ENCODE results near the gene MUC5AC.

Gene MUC5AC

DNA sequence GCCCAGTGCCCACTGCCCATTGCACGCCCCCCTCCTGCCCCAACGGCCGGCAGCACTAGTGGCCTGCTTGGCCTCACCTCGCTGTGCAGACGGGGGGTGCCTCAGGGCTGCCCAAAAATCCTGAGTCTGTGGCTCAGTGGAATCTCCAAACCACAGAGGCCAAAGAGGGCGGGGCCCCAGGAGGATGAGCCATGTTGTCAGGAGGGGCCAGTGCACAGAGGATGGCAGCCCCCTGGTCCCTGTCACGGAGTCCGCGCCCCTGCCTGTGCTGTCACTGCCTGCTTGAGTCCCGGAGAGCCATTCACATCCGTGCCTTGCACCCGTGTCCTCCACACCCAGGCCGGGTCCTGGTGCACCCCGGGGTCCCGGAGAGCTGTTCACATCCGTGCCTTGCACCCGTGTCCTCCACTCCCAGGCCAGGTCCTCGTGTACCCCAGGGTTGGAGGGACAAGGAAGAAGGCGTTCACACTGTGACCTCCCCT, 36.4 kb upstream of the MUC5AC start:
- DNase-seq (ENCODE audit: low read depth), result no peak

DNA sequence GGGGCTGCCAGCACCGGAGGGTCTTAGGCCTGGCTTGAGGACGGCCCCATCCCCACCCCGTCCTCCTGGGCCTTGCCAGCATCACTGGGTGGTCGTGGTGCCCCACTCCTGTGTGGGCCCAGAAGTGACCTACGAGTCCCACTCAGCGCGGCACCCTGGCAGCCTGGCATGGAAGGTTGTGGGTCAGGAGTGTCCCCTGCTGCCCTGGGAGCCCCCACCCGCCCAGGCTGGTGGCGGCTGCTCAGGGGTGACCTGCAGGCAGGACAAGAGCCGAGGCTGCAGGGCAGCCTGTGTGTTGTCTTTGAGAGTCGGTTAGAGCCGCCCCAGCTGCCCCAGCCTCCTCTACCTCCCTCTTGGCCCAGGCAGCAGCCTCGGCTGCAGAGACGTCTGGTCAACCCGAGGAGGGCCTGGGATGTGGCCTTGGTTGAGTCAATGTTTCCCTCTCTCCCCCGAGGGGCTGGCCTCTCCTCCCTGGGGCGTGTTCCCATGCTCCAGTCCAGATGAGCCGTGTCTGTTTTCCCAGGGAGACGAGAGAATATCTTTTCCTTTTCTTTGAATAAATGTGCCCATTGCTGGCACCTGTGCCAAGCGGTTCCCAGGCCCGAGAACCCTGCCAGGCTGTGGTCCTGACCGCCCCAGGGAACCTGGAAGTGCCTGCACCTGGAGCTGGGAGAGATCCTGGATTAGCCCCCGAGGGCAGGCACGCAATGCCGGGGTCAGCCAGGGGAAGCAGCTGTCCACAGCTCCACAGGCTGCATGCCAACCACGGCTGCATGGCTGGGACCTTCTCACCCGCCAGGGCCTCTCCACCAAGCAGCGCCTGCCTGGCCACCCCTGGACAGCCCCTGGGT, 35.7 kb upstream of the MUC5AC start:
- DNase-seq (ENCODE audit: low read depth), result no peak

DNA sequence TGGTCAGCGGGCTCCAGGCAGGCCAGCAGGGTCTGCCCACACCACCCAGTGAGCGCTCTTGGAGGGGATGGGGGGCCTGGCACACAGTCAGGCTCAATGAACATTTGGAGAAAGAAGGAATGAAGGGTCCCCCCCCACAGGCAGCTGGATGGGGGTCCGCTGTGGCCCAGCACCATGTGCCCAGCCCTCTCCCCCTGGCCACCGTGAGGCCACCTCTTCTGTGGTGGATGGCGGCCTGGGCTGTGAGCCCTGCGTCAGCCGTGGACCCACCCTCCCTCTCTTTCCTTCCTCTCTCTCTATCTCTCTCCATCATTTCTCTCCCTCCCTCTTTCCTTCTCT, 35.1 kb upstream of the MUC5AC start:
- DNase-seq (ENCODE audit: low read depth), result no peak

DNA sequence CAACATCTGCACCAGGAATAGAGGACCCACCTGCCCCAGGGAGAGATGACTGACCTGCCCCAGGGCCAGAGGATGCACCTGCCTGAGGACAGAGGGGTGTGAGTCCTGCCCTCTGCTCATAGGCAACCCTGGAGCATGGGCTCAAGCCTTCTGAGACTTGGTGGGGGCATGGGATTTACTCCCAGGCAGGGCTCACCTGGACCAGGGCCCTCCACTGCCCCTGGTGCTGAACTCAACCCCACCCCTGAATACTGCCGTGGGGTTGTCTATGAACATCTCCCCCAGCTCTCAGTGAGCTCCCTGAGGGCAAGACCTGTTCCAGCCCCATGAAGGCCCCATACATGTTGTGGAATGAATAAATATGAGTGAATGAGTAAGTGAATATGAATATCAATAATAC, 33.8 kb upstream of the MUC5AC start:
- DNase-seq (ENCODE audit: low read depth), result no peak

GRCh38 chr11:1125803-1126202, 31.9 kb upstream of the MUC5AC start:
- DNase-seq (ENCODE audit: low read depth), result no peak

DNA sequence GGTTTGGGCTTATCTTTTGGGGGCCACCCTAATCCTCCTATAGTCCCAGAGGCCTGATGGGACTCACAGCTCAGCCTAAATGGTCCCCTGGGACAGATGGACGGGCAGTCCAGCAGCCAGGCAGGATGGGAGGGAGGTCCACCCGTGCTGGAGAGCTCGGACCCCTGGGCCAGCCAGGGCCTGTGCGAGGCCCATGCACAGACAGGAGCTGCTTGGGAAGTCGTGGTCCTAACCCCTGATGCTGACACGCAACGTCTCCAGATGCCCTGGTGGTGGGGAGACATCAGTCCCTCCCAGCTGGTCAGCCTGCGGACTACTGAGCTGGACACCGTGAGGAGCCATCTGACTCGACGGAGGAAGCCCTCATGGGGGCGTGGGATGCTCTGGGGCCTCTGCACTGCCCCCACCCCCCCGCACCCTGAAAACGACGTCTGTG, 31.2 kb upstream of the MUC5AC start:
- DNase-seq (ENCODE audit: low read depth), result no peak

GRCh38 chr11:1126935-1127663, 30.7 kb upstream of the MUC5AC start:
- no peak for DNase-seq (ENCODE audit: low read depth)

DNA sequence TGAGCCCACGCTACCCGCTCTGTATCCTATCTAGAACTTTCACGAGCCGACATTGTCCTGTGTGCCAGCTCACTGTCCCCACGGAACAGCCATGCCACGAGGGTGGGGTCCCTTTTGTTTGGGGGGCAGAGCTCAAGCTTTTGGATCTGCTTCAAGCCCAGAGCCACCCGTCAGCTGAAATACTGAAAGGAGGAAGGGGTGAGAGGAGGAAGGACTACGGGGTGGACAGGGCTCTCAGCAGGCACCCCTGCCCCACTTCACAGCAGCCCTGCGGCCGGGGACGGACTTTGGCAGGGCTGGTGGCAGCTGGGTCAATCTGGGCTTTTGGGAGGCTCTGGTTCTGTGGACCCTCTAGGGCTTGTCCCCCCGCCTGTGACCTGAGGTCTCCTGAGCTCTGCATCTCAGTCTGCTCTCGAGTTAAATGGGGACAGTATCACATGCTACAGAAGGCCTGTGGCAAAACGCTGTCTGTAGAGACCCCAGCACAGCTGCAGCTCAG, 30.0 kb upstream of the MUC5AC start:
- DNase-seq (ENCODE audit: low read depth), result no peak

- DNase-seq (ENCODE audit: low read depth), result no peak
Observed at GRCh38 chr11:1128311-1129142, 29.2 kb upstream of the MUC5AC start.

GRCh38 chr11:1129143-1129610, 28.6 kb upstream of the MUC5AC start:
- no peak for DNase-seq (ENCODE audit: low read depth)

GRCh38 chr11:1129611-1130160, 28.1 kb upstream of the MUC5AC start:
- DNase-seq (ENCODE audit: low read depth), result no peak

- no peak for DNase-seq (ENCODE audit: low read depth)
Observed at GRCh38 chr11:1130276-1131032, 27.3 kb upstream of the MUC5AC start.

- no peak for DNase-seq (ENCODE audit: low read depth)
Observed at GRCh38 chr11:1131033-1131911, 26.5 kb upstream of the MUC5AC start.

- peak; percentile 9 for DNase-seq (ENCODE audit: low read depth)
Observed at GRCh38 chr11:1134848-1135445, 22.8 kb upstream of the MUC5AC start.

GRCh38 chr11:1138097-1138496, 19.7 kb upstream of the MUC5AC start:
- DNase-seq (ENCODE audit: low read depth), result peak; percentile 31

DNA sequence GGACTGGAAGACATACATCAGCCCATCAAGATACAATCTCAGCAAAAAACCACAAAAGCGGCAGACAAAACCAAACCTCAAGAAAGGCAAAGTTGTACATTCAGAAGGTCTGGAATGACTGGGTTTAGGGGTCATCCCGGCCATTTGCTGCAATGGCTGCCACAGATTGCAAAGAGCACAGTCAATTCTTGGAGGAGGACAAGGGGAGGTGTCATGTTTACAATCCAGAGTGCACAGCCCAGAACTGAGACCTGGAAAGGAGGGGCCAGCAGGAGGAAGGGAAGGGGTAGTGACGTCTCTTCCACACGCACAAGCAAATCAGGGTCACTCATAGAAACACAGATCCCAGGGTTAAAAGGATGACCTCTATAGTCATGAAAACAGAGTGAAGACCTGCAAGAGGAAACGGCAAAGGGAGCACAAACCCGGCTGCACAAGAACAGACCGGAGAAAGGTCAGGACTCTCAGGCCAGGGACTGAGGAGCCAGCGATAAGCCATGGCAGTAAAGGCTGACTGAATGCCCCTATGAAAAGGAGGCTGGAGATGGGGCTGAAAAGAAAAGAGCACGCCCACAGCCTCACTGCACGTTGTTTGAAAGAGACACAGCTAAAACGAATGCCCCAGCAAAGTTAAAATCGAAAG, 18.2 kb upstream of the MUC5AC start:
- DNase-seq (ENCODE audit: low read depth), result peak; percentile 79

GRCh38 chr11:1140642-1141490, 16.9 kb upstream of the MUC5AC start:
- DNase-seq (ENCODE audit: low read depth), result no peak

GRCh38 chr11:1146365-1146764, 11.4 kb upstream of the MUC5AC start:
- DNase-seq (ENCODE audit: low read depth), result peak; percentile 8

Measured in amniotic epithelial cell (primary cell).